ENCODE data around the gene CES4A.

GRCh38 chr16:67028696-67029253 is 40.4 kb downstream of the CES4A start, which contains the start of gene CBFB:
- TF ChIP-seq, protein P1, sequence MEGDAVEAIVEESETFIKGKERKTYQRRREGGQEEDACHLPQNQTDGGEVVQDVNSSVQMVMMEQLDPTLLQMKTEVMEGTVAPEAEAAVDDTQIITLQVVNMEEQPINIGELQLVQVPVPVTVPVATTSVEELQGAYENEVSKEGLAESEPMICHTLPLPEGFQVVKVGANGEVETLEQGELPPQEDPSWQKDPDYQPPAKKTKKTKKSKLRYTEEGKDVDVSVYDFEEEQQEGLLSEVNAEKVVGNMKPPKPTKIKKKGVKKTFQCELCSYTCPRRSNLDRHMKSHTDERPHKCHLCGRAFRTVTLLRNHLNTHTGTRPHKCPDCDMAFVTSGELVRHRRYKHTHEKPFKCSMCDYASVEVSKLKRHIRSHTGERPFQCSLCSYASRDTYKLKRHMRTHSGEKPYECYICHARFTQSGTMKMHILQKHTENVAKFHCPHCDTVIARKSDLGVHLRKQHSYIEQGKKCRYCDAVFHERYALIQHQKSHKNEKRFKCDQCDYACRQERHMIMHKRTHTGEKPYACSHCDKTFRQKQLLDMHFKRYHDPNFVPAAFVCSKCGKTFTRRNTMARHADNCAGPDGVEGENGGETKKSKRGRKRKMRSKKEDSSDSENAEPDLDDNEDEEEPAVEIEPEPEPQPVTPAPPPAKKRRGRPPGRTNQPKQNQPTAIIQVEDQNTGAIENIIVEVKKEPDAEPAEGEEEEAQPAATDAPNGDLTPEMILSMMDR (conservative IDR thresholded peaks at IDR 0.05 in 1 of 2, IDR thresholded peaks at IDR 0.05 in 1 of 2; ENCODE audit: low read depth in 1 of 2, low read length in 2 of 2) = no peak
- TF ChIP-seq EZH2 (IDR thresholded peaks at IDR 0.05; ENCODE audit: low read length, missing control alignments) = no peak

Data from fibroblast of lung (primary cell).